GM21825 (cell line): Measurements from ENCODE around the gene RXRA.

ENCODE experiments used
- ATAC-seq: cut with Tn5 transposase; IDR thresholded peaks from one replicate; pipeline ENCODE4 v1.9.1; 2021; ENCODE audit warnings: mild to moderate bottlenecking, moderate library complexity; ENCODE audit not compliant: unreplicated experiment

The RXRA gene

GRCh38 chr9:134322781-134323241 lies 3.4 kb upstream of the RXRA start:
- no peak for ATAC-seq

DNA sequence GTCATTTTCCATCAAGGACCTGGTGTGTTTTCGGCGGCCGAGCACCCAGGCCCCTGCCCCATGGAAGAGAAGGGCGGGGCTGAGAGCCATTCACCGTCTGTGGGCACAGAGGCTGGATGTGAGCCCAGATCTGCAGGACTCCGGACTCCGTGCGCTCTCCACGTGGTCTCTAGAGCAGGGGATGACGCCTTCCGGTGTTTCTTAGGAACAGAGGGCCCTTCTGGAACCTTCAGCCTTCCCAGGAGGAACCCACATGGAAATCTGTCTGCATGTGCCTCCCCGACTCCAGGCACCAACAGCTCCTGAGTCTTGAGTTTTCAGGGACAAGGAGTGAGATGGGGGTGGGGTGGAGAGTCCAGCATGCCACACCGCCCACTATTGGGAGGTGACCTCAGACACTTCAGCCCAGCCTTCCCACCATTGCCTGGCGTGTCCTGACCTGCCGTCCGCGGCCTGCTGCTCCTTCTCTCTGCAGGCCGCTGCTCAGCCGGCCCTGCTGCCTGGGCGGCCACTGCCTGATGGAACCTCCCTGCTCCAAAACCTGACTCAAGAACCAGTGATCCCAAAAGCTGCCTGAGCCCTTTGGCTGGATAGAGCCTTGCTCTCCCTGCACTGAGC lies 2.4 kb upstream of the RXRA start:
- ATAC-seq = no peak

GRCh38 chr9:134324359-134325095 lies 1.7 kb upstream of the RXRA start:
- ATAC-seq = no peak

DNA sequence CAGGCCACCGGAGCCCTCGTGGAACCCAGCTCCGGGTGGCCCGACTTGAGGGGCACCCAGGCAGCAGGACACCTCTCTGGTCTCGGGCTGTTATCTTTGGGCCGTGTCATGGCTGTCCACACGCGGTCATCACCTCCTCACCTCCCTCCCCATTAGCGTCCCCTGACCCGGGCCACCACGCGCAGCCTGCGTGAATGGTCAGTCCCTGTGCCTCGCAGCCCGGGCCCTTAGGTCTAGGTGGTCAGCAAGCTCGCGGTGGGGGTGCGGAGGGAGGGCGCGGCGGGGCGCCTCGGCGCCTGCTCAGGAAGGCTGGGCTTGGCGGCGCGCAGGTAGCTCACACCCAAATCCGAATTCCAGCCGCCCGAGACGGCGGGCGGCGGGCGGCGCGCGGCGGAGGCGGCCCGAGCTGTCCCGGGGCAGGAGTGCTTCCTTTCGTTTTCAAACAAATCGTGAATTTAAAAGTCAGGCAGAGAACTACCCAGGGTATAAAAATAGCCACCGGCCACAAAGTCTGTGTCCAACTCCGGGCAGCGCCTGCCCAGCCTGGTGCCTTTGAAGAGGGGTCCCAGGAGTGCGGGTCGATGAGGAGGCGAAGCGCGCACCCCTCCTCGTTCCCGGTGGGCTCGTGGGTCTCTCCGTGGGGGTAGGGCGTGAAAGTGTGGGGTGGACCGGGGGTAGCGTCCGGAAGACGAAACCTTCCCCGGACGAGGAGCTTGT lies 1.0 kb upstream of the RXRA start:
- no peak for ATAC-seq

DNA sequence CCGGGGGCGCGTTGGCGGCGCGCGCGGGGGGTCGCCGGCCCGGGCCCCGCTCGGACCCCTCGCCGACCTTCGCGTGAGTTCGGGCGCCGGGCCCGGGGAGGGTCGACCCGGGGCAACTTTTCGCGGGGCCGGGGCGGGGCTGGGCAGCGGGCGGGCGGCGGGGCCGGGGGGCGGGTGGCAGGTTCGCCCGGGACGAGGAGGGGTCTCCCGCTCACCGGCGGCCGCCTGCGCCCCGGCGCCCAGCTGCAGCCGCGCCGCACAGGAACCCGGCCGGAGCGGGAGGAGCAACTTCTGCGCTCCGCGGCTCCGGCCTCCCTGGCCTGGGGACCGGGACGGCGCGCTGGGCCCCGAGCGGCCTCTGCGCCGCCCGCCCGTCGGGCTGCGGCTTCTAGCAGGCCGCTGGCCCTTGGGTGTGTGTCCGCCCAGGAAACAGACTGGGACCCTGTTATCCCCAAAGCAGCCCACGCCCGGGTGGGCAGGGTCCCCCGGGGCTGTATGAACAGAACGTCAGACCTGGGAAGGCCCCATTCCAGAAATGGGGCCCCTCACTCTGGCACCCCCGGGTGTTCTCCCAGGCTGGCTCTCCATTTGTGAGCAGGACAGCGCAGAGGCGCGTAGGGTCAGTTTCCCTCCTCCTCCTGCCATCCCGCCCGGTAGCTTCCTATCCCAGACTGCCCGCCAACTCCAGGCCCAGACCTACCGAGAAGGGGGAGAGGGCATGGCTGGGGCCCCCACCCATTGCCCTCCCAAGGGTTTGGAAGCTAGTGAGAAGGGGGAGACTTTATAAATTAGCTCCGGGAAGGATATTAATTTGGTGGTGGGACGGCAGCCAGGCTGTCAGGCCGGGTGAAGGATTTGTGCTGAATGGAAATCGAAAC lies 708 bp downstream of the RXRA start:
- ATAC-seq = no peak

- ATAC-seq = no peak
Observed at GRCh38 chr9:134327671-134328231, 1.5 kb downstream of the RXRA start.

DNA sequence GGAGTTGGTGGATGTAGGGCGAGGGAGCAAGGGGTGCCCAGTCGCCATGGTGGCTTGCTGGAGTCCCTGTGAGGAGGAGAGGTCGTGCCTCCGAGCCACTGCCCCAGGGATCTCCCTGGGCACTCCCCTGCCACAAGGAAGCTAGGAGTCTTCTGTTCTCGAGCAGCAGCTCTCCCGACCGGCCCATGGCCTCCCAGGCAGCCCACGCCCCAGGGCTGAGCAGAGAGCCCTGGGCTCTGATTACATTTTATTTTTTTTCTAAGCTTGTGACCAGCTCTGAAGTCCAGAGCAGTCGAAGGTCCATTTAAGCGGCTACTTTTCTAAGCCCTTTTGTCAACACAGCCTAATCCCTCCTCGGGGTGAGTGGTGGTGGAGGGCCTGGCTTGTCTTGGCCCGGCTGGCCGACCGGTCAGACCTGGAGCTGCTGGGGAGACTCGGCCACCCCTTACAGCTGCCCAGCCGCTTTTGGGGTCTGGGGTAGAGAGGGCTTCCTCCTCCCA lies 2.1 kb downstream of the RXRA start:
- no peak for ATAC-seq

- no peak for ATAC-seq
Observed at GRCh38 chr9:134328841-134329575, 2.8 kb downstream of the RXRA start.

- no peak for ATAC-seq
Observed at GRCh38 chr9:134329576-134329855, 3.3 kb downstream of the RXRA start.

DNA sequence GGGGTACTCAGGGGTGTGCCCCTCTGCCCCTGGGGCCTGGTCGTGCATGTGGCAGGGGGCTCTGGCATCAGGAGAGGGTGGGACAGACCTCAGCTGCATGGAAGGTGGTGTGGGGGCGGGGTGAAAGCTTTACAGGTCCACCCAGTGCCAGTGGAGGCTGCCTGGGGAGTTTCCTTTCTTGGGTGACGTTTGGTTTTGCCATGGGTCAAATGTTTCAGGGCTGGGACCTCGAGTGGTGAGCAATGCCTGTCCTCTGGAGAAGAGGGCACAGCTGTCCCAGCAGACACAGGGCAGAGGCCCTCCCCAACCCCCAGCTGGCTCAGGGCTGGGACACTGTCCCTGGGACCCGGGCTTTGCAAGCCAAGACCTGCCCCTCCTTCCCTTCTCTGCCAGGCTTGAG lies 3.6 kb downstream of the RXRA start:
- no peak for ATAC-seq

GRCh38 chr9:134330590-134330989 lies 4.3 kb downstream of the RXRA start:
- ATAC-seq = no peak

DNA sequence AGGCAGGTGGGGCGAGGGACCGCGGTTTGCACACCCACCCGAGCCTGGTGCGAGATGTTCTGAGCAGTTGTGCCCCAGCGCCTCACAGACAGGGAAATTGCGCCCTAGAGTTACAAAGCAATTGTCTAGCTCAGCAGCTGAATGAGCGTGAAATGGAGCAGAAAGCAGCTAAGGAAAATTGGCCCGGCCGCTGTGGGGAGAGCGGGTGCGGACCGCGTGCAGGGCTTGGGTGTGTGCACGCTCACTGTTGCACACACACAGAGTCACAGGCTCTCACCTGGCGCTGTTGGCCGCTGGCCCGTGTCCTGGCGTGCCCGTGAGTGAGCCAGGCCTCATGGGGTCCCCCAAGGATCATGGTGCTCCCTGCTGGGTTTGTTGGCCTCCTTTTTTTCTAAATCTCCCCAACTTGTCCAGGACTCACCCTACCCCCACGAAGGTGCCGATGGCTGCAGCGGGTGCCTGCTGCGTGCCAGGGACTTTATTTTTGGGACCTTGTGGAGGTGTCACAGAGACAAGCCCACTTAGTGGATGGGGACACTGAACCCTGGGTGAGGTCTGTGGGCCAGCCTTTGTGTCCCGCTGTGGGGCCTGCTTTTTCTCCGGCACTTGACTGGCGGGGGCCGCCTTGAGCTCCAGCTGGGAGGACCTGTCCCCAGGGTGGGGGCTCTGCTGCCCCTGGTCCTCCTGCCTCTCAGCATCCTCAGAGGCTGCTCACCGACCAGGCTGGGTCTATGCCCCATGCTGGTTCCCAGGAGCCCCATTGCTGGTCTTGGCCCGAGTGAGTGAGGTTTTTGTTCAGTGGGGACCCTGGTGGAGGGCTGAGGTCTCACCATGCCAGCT lies 5.2 kb downstream of the RXRA start:
- no peak for ATAC-seq

DNA sequence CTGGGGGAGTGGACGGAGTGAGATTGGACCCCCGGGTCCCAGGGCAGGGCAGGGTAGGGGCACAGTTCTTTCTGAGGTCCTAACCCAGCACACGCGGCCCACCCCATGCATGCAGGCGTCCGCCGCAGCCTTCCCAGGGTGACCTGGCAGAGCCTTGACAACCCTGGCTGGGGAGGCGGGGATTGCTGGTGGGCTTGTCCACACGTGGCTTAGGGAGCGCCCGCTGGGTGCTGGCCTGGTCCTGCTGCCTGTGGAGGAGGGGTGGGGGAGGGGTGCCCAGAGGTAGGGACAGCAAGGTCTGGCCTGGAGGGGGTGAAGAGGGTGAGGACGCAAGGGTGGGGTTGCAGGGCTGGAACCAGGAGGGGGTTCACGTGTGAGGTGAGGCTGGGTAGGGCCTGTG lies 6.0 kb downstream of the RXRA start:
- ATAC-seq = no peak

- ATAC-seq = no peak
Observed at GRCh38 chr9:134332841-134333233, 6.6 kb downstream of the RXRA start.

- no peak for ATAC-seq
Observed at GRCh38 chr9:134333234-134333873, 7.1 kb downstream of the RXRA start.

GRCh38 chr9:134333874-134334581 lies 7.8 kb downstream of the RXRA start:
- ATAC-seq = no peak

DNA sequence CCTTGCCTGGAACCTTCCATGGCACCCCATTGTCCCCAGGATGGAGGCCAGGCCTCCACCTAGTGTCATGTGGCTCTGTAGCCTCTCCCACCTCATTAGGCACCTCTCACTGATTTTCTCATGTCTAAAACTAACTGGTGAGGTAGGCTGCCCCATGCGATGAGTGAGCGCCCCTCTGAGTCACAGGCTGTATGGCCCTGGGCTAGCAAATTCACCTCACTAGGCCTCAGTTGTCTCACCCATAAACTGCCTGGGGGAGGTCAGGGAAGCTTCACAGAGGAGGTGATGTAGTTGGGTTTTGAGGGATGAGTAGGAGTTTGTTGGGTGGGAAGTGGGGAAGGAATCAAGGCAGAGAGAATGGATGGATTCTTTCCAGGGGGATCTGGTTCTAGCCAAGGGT lies 8.8 kb downstream of the RXRA start:
- no peak for ATAC-seq
